ENCODE data around the gene THSD4. TPM values are rescaled to one million over a fixed set of nuclear protein-coding genes. Genes with fewer than 3 reads are reported as not detected.

Gene THSD4
- total RNA-seq, 1 donor from 2014 or later: 2.5 TPM

DNA sequence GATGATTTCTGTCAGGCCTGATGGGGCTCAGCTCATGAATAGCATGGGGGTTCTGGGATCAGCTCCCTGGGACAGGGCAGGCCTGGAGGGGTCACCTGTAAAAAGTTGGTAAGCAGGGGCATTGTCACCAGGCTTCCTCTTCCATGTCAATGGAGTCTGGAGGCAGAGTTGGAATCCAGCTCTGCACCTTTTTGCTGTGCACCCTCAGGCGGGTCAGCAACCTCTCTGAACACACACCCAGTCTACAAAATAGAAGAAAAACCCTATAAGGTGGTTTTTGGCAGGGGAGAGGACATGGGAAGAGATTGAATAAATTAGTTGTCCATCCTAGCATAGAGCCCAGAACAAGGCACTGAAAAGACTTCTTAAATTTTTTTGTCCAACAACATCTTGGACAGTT, 617.9 kb downstream of the THSD4 start:
- Mint-ChIP-seq H3K4me3 (ENCODE audit: unreplicated experiment) (no peak overlapping the region), H3K27me3 (ENCODE audit: low read depth, unreplicated experiment) (peaks cover 2% of the 10 kb centered on the region), H3K27ac (ENCODE audit: unreplicated experiment) (no peak overlapping the region), H3K4me1 (ENCODE audit: low read depth, unreplicated experiment) (no peaks in the 10 kb centered on the region), H3K36me3 (ENCODE audit: low read depth, unreplicated experiment) (no peaks in the 10 kb centered on the region), H3K9me3 (ENCODE audit: unreplicated experiment) (no peaks in the 10 kb centered on the region)
- no peaks in the 10 kb centered on the region for H4K20me1 ChIP-seq (ENCODE audit: insufficient read depth, low read length)
- DNase-seq (ENCODE audit: low read depth): no peak
- no peaks in the 10 kb centered on the region for H3K9me3 ChIP-seq (ENCODE audit: insufficient read depth, low read depth, low read length)
- no peak overlapping the region for H3K4me2 ChIP-seq (ENCODE audit: low read length)
- no peak for FAIRE-seq
- H3K27ac ChIP-seq (ENCODE audit: low read depth, low read length): no peak overlapping the region
- no peak overlapping the region for H2AFZ ChIP-seq (ENCODE audit: low read depth, low read length)
- peaks cover 2% of the 10 kb centered on the region for H3K27me3 ChIP-seq (ENCODE audit: insufficient read depth, low read length)
- H3K79me2 ChIP-seq (ENCODE audit: insufficient read depth, low read length): no peaks in the 10 kb centered on the region
- no peaks in the 10 kb centered on the region for H3K4me1 ChIP-seq (ENCODE audit: insufficient read depth, low read length)
- TF ChIP-seq, protein P1, sequence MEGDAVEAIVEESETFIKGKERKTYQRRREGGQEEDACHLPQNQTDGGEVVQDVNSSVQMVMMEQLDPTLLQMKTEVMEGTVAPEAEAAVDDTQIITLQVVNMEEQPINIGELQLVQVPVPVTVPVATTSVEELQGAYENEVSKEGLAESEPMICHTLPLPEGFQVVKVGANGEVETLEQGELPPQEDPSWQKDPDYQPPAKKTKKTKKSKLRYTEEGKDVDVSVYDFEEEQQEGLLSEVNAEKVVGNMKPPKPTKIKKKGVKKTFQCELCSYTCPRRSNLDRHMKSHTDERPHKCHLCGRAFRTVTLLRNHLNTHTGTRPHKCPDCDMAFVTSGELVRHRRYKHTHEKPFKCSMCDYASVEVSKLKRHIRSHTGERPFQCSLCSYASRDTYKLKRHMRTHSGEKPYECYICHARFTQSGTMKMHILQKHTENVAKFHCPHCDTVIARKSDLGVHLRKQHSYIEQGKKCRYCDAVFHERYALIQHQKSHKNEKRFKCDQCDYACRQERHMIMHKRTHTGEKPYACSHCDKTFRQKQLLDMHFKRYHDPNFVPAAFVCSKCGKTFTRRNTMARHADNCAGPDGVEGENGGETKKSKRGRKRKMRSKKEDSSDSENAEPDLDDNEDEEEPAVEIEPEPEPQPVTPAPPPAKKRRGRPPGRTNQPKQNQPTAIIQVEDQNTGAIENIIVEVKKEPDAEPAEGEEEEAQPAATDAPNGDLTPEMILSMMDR (IDR thresholded peaks at IDR 0.05; ENCODE audit: insufficient read depth, low read depth, low read length): no peak
- TF ChIP-seq EZH2 (IDR thresholded peaks at IDR 0.05; ENCODE audit: insufficient read depth, low read length): no peak
- H3K4me3 ChIP-seq (ENCODE audit: insufficient read depth, low read depth, low read length): no peak overlapping the region
- H3K36me3 ChIP-seq (ENCODE audit: insufficient read depth, low read length): no peaks in the 10 kb centered on the region
- no peak overlapping the region for H3K9ac ChIP-seq (ENCODE audit: low read length)

- Histone ChIP-seq H3K4me2 (ENCODE audit: low read length) (no peak overlapping the region), H3K79me2 (ENCODE audit: insufficient read depth, low read length) (no peaks in the 10 kb centered on the region), H2AFZ (ENCODE audit: low read depth, low read length) (no peak overlapping the region), H3K27me3 (ENCODE audit: insufficient read depth, low read length) (peaks cover 2% of the 10 kb centered on the region), H3K9me3 (ENCODE audit: insufficient read depth, low read depth, low read length) (no peaks in the 10 kb centered on the region), H3K4me3 (ENCODE audit: insufficient read depth, low read depth, low read length) (no peak overlapping the region), H4K20me1 (ENCODE audit: insufficient read depth, low read length) (no peaks in the 10 kb centered on the region), H3K36me3 (ENCODE audit: insufficient read depth, low read length) (no peaks in the 10 kb centered on the region), H3K4me1 (ENCODE audit: insufficient read depth, low read length) (no peaks in the 10 kb centered on the region), H3K27ac (ENCODE audit: low read depth, low read length) (no peak overlapping the region), H3K9ac (ENCODE audit: low read length) (no peak overlapping the region)
- no peak overlapping the region for H3K27ac Mint-ChIP-seq (ENCODE audit: unreplicated experiment)
- peaks cover 2% of the 10 kb centered on the region for H3K27me3 Mint-ChIP-seq (ENCODE audit: low read depth, unreplicated experiment)
- DNase-seq (ENCODE audit: low read depth) (no peak), FAIRE-seq (no peak)
- no peak overlapping the region for H3K4me3 Mint-ChIP-seq (ENCODE audit: unreplicated experiment)
- TF ChIP-seq EZH2 (IDR thresholded peaks at IDR 0.05; ENCODE audit: insufficient read depth, low read length): no peak
- TF ChIP-seq, protein P1 (IDR thresholded peaks at IDR 0.05; ENCODE audit: insufficient read depth, low read depth, low read length): no peak
- H3K9me3 Mint-ChIP-seq (ENCODE audit: unreplicated experiment): no peaks in the 10 kb centered on the region
- no peaks in the 10 kb centered on the region for H3K36me3 Mint-ChIP-seq (ENCODE audit: low read depth, unreplicated experiment)
- H3K4me1 Mint-ChIP-seq (ENCODE audit: low read depth, unreplicated experiment): no peaks in the 10 kb centered on the region
These were observed 619.6 kb downstream of the THSD4 start for GRCh38 chr15:71734709-71735384.

GRCh38 chr15:71735385-71735757, 620.1 kb downstream of the THSD4 start:
- Histone ChIP-seq H3K79me2 (ENCODE audit: insufficient read depth, low read length) (no peaks in the 10 kb centered on the region), H3K27me3 (ENCODE audit: insufficient read depth, low read length) (peaks cover 2% of the 10 kb centered on the region), H3K9ac (ENCODE audit: low read length) (no peak overlapping the region), H3K9me3 (ENCODE audit: insufficient read depth, low read depth, low read length) (no peaks in the 10 kb centered on the region), H3K4me1 (ENCODE audit: insufficient read depth, low read length) (no peaks in the 10 kb centered on the region), H3K4me3 (ENCODE audit: insufficient read depth, low read depth, low read length) (no peak overlapping the region), H3K4me2 (ENCODE audit: low read length) (no peak overlapping the region), H2AFZ (ENCODE audit: low read depth, low read length) (no peak overlapping the region), H4K20me1 (ENCODE audit: insufficient read depth, low read length) (no peaks in the 10 kb centered on the region), H3K27ac (ENCODE audit: low read depth, low read length) (no peak overlapping the region), H3K36me3 (ENCODE audit: insufficient read depth, low read length) (no peaks in the 10 kb centered on the region)
- TF ChIP-seq EZH2 (IDR thresholded peaks at IDR 0.05; ENCODE audit: insufficient read depth, low read length): no peak
- TF ChIP-seq, protein P1 (IDR thresholded peaks at IDR 0.05; ENCODE audit: insufficient read depth, low read depth, low read length): no peak
- H3K27me3 Mint-ChIP-seq (ENCODE audit: low read depth, unreplicated experiment): peaks cover 2% of the 10 kb centered on the region
- H3K4me3 Mint-ChIP-seq (ENCODE audit: unreplicated experiment): no peak overlapping the region
- no peaks in the 10 kb centered on the region for H3K9me3 Mint-ChIP-seq (ENCODE audit: unreplicated experiment)
- no peaks in the 10 kb centered on the region for H3K36me3 Mint-ChIP-seq (ENCODE audit: low read depth, unreplicated experiment)
- FAIRE-seq: no peak
- H3K27ac Mint-ChIP-seq (ENCODE audit: unreplicated experiment): no peak overlapping the region
- DNase-seq (ENCODE audit: low read depth): no peak
- H3K4me1 Mint-ChIP-seq (ENCODE audit: low read depth, unreplicated experiment): no peaks in the 10 kb centered on the region
